IMR-90 (cell line): ENCODE measurements around the gene IQSEC1. TPM values are rescaled to one million over a fixed set of nuclear protein-coding genes. Genes with fewer than 3 reads are reported as not detected.
A peak's percentile ranks its signal among the peaks of the same experiment; 100 is the strongest.

Experiments
- ATAC-seq: fragments of 200-7000 bp; cut with Tn5 transposase; 2 replicates; pipeline ENCODE4 v1.9.1; 2020; ENCODE audit warnings: low read depth, mild to moderate bottlenecking, moderate library complexity
- BruUV-seq: library from RNA; stranded (reverse); fragments of 400-500 nt; replicated peaks from 2 replicates; lab custom pipeline; 2021; lab: Mats Ljungman, UMichigan
- CTCF ChIA-PET: fragments of 300-600 bp; formaldehyde crosslinking; extraction: SDS; loops from one replicate; lab custom pipeline; 2021; ENCODE audit warnings: antibody characterized with exemption; lab: Yijun Ruan, JAX
- POLR2A ChIA-PET: fragments of 300-600 bp; sonication (Branson Sonifier 250); formaldehyde crosslinking; loops from one replicate; lab custom pipeline; 2022; ENCODE audit warnings: antibody characterized with exemption; ENCODE audit not compliant: unreplicated experiment; lab: Charles Lee
- DNase-seq: peaks from one replicate; pipeline ENCODE4 v3.0.0; 2013
- H2AFZ ChIP-seq: replicated peaks from 2 replicates; pipeline ENCODE3; 2013; ENCODE audit warnings: low read length, mild to moderate bottlenecking; ENCODE audit not compliant: poor library complexity
- H2AK5ac ChIP-seq: 2 replicates; pipeline ENCODE4 v1.6.1; 2013; ENCODE audit warnings: low read depth, low read length, inconsistent platforms
- H2AK9ac ChIP-seq: replicated peaks from 2 replicates; pipeline ENCODE3; 2013; ENCODE audit warnings: mild to moderate bottlenecking, low read depth, low read length, moderate library complexity; ENCODE audit not compliant: poor library complexity
- H2BK120ac ChIP-seq: 2 replicates; pipeline ENCODE4 v1.6.1; 2013; ENCODE audit warnings: low read depth, low read length, inconsistent platforms
- H2BK15ac ChIP-seq: 3 replicates; pipeline ENCODE4 v1.6.1; 2013; ENCODE audit warnings: low read depth, low read length, inconsistent platforms
- H2BK20ac ChIP-seq: 2 replicates; pipeline ENCODE4 v1.6.1; 2013; ENCODE audit warnings: low read depth, mild to moderate bottlenecking, inconsistent platforms, low read length, moderate library complexity
- H2BK5ac ChIP-seq: 2 replicates; pipeline ENCODE4 v1.6.1; 2013; ENCODE audit warnings: mild to moderate bottlenecking, low read depth, low read length, inconsistent platforms; ENCODE audit not compliant: poor library complexity, severe bottlenecking
- H3K14ac ChIP-seq: replicated peaks from 2 replicates; pipeline ENCODE4 v1.6.1; 2013; ENCODE audit warnings: low read depth, low read length, inconsistent platforms
- H3K18ac ChIP-seq: 2 replicates; pipeline ENCODE4 v1.6.1; 2013; ENCODE audit warnings: low read depth, low read length, control low read depth
- H3K23ac ChIP-seq: 2 replicates; pipeline ENCODE4 v1.6.1; 2013; ENCODE audit warnings: low read depth, low read length, inconsistent platforms
- H3K27ac ChIP-seq: 2 replicates; pipeline ENCODE4 v1.5.1; 2013; ENCODE audit warnings: mild to moderate bottlenecking, control low read depth, low read length; ENCODE audit not compliant: insufficient read depth
- H3K27me3 ChIP-seq: 2 replicates; pipeline ENCODE4 v1.6.1; 2013; ENCODE audit warnings: low read length; ENCODE audit not compliant: control insufficient read depth, insufficient read depth
- H3K36me3 ChIP-seq: 2 replicates; pipeline ENCODE4 v1.6.1; 2013; ENCODE audit warnings: low read length, mixed read lengths; ENCODE audit not compliant: control insufficient read depth, insufficient read depth
- H3K4ac ChIP-seq: 2 replicates; pipeline ENCODE4 v1.6.1; 2013; ENCODE audit warnings: low read depth, low read length, inconsistent platforms
- H3K4me1 ChIP-seq: 2 replicates; pipeline ENCODE4 v1.6.1; 2013; ENCODE audit warnings: low read length, mixed read lengths; ENCODE audit not compliant: control insufficient read depth, insufficient read depth
- H3K4me2 ChIP-seq: 2 replicates; pipeline ENCODE4 v1.6.1; 2013; ENCODE audit warnings: low read depth, mild to moderate bottlenecking, control low read depth, low read length, moderate library complexity
- H3K4me3 ChIP-seq: 2 replicates; pipeline ENCODE4 v1.5.1; 2013; ENCODE audit warnings: low read depth, mild to moderate bottlenecking, control low read depth, low read length, moderate library complexity; ENCODE audit not compliant: insufficient read depth
- H3K56ac ChIP-seq: 2 replicates; pipeline ENCODE4 v1.6.1; 2013; ENCODE audit warnings: low read length, inconsistent platforms; ENCODE audit not compliant: insufficient read depth; ENCODE audit errors: extremely low read depth
- H3K79me1 ChIP-seq, 2 experiments: 2 replicates each; pipeline ENCODE4 v1.6.1; 2013; ENCODE audit warnings: low read length in 2 of 2, inconsistent platforms in 1 of 2, low read depth in 1 of 2
- H3K9ac ChIP-seq: 2 replicates; pipeline ENCODE4 v1.6.1; 2013; ENCODE audit warnings: low read depth, low read length, control low read depth
- H3K9me1 ChIP-seq: 2 replicates; pipeline ENCODE4 v1.6.1; 2013; ENCODE audit warnings: low read length, inconsistent platforms; ENCODE audit not compliant: insufficient read depth
- H3K9me3 ChIP-seq: 2 replicates; pipeline ENCODE4 v1.6.1; 2013; ENCODE audit warnings: low read length; ENCODE audit not compliant: control insufficient read depth, insufficient read depth
- H4K20me1 ChIP-seq: 2 replicates; pipeline ENCODE4 v1.6.1; 2013; ENCODE audit warnings: low read length, inconsistent platforms; ENCODE audit not compliant: insufficient read depth
- H4K5ac ChIP-seq: 2 replicates; pipeline ENCODE4 v1.6.1; 2013; ENCODE audit warnings: mild to moderate bottlenecking, low read depth, low read length, control low read depth
- H4K8ac ChIP-seq, 2 experiments: 2 replicates each; pipeline ENCODE4 v1.6.1; 2013; ENCODE audit warnings: low read depth in 2 of 2, low read length in 2 of 2, control low read depth in 1 of 2, inconsistent platforms in 1 of 2
- H4K91ac ChIP-seq: 2 replicates; pipeline ENCODE4 v1.6.1; 2013; ENCODE audit warnings: low read depth, low read length, inconsistent platforms; ENCODE audit not compliant: insufficient read depth
- CEBPB ChIP-seq: IDR thresholded peaks from 2 replicates; pipeline ENCODE4 v1.6.1; 2012; ENCODE audit warnings: low read depth, low read length, improper control_type of control experiment
- CTCF ChIP-seq: conservative IDR thresholded peaks from 2 replicates; pipeline ENCODE4 v1.5.1; 2012; ENCODE audit warnings: mild to moderate bottlenecking, low read depth, low read length, improper control_type of control experiment
- FOS ChIP-seq: fragments of 150-350 bp; IDR thresholded peaks from 2 replicates; pipeline ENCODE4 v1.6.1; 2016; ENCODE audit warnings: low read depth, low read length
- MAFK ChIP-seq: IDR thresholded peaks from 2 replicates; pipeline ENCODE4 v1.6.1; 2012; ENCODE audit warnings: low read depth, low read length, improper control_type of control experiment
- MAZ ChIP-seq: IDR thresholded peaks from 2 replicates; pipeline ENCODE4 v1.6.1; 2012; ENCODE audit warnings: low read depth, mild to moderate bottlenecking, low read length, improper control_type of control experiment, moderate library complexity, borderline replicate concordance
- MXI1 ChIP-seq: IDR thresholded peaks from 2 replicates; pipeline ENCODE4 v1.6.1; 2012; ENCODE audit warnings: low read depth, mild to moderate bottlenecking, low read length, moderate library complexity, borderline replicate concordance
- NFE2L2 ChIP-seq: fragments of 150-350 bp; IDR thresholded peaks from 2 replicates; pipeline ENCODE4 v1.6.1; 2016; ENCODE audit warnings: low read depth, mild to moderate bottlenecking, low read length
- POLR2A ChIP-seq: IDR thresholded peaks from 2 replicates; pipeline ENCODE4 v1.6.1; 2012; ENCODE audit warnings: mild to moderate bottlenecking, low read depth, low read length
- RAD21 ChIP-seq: IDR thresholded peaks from 2 replicates; pipeline ENCODE4 v1.6.1; 2012; ENCODE audit warnings: low read length, improper control_type of control experiment
- RCOR1 ChIP-seq: IDR thresholded peaks from 2 replicates; pipeline ENCODE4 v1.6.1; 2012; ENCODE audit warnings: mild to moderate bottlenecking, low read length, improper control_type of control experiment; ENCODE audit not compliant: insufficient replicate concordance
- RFX5 ChIP-seq: IDR thresholded peaks from 2 replicates; pipeline ENCODE4 v1.8.0; 2012; ENCODE audit warnings: low read depth, mild to moderate bottlenecking, low read length, moderate library complexity
- SMC3 ChIP-seq: fragments of 150-350 bp; IDR thresholded peaks from 2 replicates; pipeline ENCODE4 v1.6.1; 2016; ENCODE audit warnings: low read depth, mild to moderate bottlenecking, antibody characterized with exemption, low read length, moderate library complexity
- WGBS, 2 experiments: methylation state at CpG; one replicate each; pipeline versions ENCODE4 v1.1.5 to v1.1.7; 2013; ENCODE audit warnings: missing lambda C conversion rate in 2 of 2; ENCODE audit not compliant: insufficient read length in 1 of 2; ENCODE audit errors: extremely low coverage in 2 of 2; 5-methylcytosine and 5-hydroxymethylcytosine counted together
- dilution Hi-C: fragments of 300-500 bp; cut with HindIII; formaldehyde crosslinking; loops from one replicate; pipeline ENCODE4 v1.14.3; 2018; ENCODE audit warnings: low sequenced_read_pairs; ENCODE audit not compliant: unreplicated experiment
- in situ Hi-C: fragments of 300-500 bp; cut with MboI; formaldehyde crosslinking; loops from 3 replicates; pipeline ENCODE4 v1.14.3; 2019; ENCODE audit warnings: low sequenced_read_pairs, inconsistent platforms, mixed read lengths
- intact Hi-C: fragments of 100-400 bp; cut with micrococcal nuclease; formaldehyde crosslinking; loops from 2 replicates; pipeline ENCODE4 v1.10.0; 2022
- polyA plus RNA-seq, 3 experiments: library from polyadenylated mRNA; depleted of rRNA; stranded (reverse); fragments of >200 nt; gene quantifications; 2 replicates each; pipeline ENCODE4 v1.2.3, GENCODE V29; 2012; ENCODE audit warnings: low replicate concordance in 1 of 3
- total RNA-seq: library from RNA; depleted of rRNA; stranded (reverse); fragments of >200 nt; gene quantifications from 2 replicates; pipeline ENCODE4 v1.2.3, GENCODE V29; 2012
- TF ChIP-seq, protein P1 (sequence below): fragments of 150-350 bp; IDR thresholded peaks from 2 replicates; pipeline ENCODE4 v1.6.1; 2017; ENCODE audit warnings: mild to moderate bottlenecking, antibody characterized with exemption, low read length, low read depth
- TF ChIP-seq, protein P2 (sequence below): fragments of 150-350 bp; IDR thresholded peaks from 2 replicates; pipeline ENCODE4 v1.6.1; 2016; ENCODE audit warnings: low read depth, mild to moderate bottlenecking, low read length, moderate library complexity, borderline replicate concordance

The IQSEC1 gene
- total and polyA plus RNA-seq, 2 of the 4 experiments (the other 2 are of a cell fraction), result 5.9 to 11.9 TPM

DNA sequence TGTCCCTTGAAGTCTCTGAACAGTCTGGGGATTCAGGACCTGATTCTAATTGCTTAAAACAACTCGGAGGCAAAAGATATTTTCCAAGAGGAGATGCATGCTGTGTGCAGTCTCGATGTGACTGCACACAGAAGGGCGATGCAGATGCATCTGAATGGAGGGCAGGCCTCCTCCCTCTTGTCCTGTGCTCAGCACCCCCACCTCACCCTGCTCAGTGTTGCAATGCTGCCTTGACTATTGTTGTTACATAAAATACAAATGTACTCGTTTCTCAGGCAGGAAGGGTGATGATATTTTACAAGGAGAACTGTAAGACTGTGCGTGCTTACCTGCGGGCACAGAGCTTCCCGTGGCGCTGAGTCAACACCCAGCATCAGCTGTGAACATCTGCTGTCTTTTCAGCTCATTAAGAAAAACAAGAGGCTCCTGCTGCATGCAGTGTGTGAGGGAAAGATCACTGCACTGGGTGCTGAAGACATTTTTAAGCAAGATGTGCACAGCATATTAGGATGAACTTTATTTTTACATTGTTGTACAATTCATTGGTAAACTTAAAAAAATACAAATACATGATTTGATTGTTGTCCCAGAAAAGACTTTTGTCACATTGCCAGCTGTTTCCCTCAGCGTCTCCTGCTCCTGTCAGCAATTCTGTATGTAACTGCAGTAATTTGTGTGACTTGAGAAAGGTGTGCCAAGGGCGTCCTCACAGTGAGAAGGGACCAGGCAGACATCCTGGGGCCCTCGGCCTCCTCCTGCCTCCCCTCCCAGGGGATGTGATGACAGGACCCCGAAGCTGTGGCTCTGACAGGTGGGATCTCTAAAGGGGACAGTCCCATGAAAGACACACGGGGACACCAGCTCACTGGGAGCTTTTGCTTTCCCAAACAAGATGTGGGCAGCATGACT lies 175.6 kb downstream of the IQSEC1 start:
- no peak overlapping the region for H2AK5ac ChIP-seq
- H2BK15ac ChIP-seq, result no peak overlapping the region
- H3K18ac ChIP-seq, result no peak overlapping the region
- no peak overlapping the region for H2AFZ ChIP-seq
- peaks cover 21% of the 10 kb centered on the region for H3K36me3 ChIP-seq
- no peak overlapping the region for H2AK9ac ChIP-seq
- dilution Hi-C loops (no loop called here), intact Hi-C loops (loop anchor here (10.0 kb wide), 1 partner anchor 87 kb away; no protein-coding TSS in a partner anchor), in situ Hi-C loops (loop anchor here (25.0 kb wide), 1 partner anchor 760 kb away; no protein-coding TSS in a partner anchor)
- WGBS, 2 experiments, result 56% methylated on average over 6 of the region's 13 CpGs; no CpG with 5 or more reads in 1 of the 2 experiments
- ChIA-PET CTCF (no interaction called here), POLR2A (no interaction called here)
- H3K4me2 ChIP-seq, result no peak overlapping the region
- H4K5ac ChIP-seq, result no peak overlapping the region
- no peak overlapping the region for H2BK120ac ChIP-seq
- TSS peak; percentile 43 for BruUV-seq
- H4K91ac ChIP-seq, result no peak overlapping the region
- no peaks in the 10 kb centered on the region for H3K79me1 ChIP-seq
- H3K9me1 ChIP-seq, result no peaks in the 10 kb centered on the region
- no peak overlapping the region for H3K56ac ChIP-seq
- no peak overlapping the region for H3K23ac ChIP-seq
- H3K4me1 ChIP-seq, result no peaks in the 10 kb centered on the region
- no peak overlapping the region for H2BK5ac ChIP-seq
- no peaks in the 10 kb centered on the region for H3K9me3 ChIP-seq
- H3K27me3 ChIP-seq, result no peaks in the 10 kb centered on the region
- no peak overlapping the region for H4K8ac ChIP-seq
- ATAC-seq (no peak), DNase-seq (no peak)
- no peak overlapping the region for H2BK20ac ChIP-seq
- TF ChIP-seq NFE2L2 (no peak), MXI1 (no peak), RCOR1 (no peak), RFX5 (no peak), RAD21 (no peak), FOS (no peak), MAZ (no peak), POLR2A (no peak), MAFK (no peak), SMC3 (no peak), CEBPB (no peak), CTCF (no peak)
- TF ChIP-seq, protein P1, sequence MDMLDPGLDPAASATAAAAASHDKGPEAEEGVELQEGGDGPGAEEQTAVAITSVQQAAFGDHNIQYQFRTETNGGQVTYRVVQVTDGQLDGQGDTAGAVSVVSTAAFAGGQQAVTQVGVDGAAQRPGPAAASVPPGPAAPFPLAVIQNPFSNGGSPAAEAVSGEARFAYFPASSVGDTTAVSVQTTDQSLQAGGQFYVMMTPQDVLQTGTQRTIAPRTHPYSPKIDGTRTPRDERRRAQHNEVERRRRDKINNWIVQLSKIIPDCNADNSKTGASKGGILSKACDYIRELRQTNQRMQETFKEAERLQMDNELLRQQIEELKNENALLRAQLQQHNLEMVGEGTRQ, result no peak
- TF ChIP-seq, protein P2, sequence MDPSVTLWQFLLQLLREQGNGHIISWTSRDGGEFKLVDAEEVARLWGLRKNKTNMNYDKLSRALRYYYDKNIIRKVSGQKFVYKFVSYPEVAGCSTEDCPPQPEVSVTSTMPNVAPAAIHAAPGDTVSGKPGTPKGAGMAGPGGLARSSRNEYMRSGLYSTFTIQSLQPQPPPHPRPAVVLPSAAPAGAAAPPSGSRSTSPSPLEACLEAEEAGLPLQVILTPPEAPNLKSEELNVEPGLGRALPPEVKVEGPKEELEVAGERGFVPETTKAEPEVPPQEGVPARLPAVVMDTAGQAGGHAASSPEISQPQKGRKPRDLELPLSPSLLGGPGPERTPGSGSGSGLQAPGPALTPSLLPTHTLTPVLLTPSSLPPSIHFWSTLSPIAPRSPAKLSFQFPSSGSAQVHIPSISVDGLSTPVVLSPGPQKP, result no peak
- H4K20me1 ChIP-seq, result no peaks in the 10 kb centered on the region
- H3K27ac ChIP-seq, result no peak overlapping the region
- no peak overlapping the region for H3K9ac ChIP-seq
- no peak overlapping the region for H3K4ac ChIP-seq
- H3K14ac ChIP-seq, result no peak overlapping the region
- no peak overlapping the region for H3K4me3 ChIP-seq
